ENCODE measurements around the gene DNAH2. TPM values are rescaled to one million over a fixed set of nuclear protein-coding genes. Genes with fewer than 3 reads are reported as not detected.

Gene DNAH2
- total and polyA plus RNA-seq, 9 of the 15 experiments (the other 6 are each of a cell fraction or from before 2014, with no cell fraction given), result 0.03 TPM; not detected in 8

DNA sequence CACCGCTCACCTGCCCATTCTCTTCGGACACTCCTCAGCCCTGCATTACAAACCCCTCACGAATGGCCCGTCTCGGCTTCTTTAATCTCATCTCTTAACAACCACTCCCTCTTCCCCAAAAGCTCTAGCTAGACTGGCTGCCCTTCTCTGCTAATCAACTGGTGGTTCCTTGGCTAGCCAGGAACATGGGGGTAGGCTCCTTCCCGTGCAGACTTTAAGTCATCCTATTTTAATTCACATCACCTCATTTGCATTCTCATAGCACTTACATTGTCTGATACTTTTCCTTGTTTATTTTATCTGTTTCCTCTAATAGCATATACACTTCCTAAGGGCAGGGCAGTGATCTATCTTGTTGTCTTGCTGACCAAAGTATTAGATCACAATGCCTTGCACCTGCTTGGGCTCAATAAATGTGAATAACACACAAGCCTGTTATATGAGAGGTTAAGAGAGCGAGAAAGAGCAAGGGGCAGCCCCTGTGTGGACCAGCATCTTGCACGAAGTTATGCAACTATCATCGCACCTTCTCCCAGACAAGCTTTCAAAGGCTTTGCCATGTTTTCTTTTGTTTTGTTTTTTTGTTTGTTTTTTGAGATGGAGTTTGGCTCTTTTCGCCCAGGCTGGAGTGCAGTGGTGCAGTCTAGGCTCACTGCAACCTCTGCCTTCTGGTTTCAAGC is 40.0 kb upstream of the DNAH2 start (continued):
- TF ChIP-seq, protein P1, sequence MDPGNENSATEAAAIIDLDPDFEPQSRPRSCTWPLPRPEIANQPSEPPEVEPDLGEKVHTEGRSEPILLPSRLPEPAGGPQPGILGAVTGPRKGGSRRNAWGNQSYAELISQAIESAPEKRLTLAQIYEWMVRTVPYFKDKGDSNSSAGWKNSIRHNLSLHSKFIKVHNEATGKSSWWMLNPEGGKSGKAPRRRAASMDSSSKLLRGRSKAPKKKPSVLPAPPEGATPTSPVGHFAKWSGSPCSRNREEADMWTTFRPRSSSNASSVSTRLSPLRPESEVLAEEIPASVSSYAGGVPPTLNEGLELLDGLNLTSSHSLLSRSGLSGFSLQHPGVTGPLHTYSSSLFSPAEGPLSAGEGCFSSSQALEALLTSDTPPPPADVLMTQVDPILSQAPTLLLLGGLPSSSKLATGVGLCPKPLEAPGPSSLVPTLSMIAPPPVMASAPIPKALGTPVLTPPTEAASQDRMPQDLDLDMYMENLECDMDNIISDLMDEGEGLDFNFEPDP (CRISPR knock-in tag; IDR thresholded peaks at IDR 0.05), result no peak
- no peak for TF ChIP-seq CXXC5 (CRISPR knock-in tag; IDR thresholded peaks at IDR 0.05)
- no peak for TF ChIP-seq ZNF77 (CRISPR knock-in tag; IDR thresholded peaks at IDR 0.05)
- TF ChIP-seq BDP1 (IDR thresholded peaks at IDR 0.05; ENCODE audit: insufficient read depth, insufficient read length), result no peak
- TF ChIP-seq ZNF347 (CRISPR knock-in tag; IDR thresholded peaks at IDR 0.05; ENCODE audit: low read depth), result no peak

- Histone ChIP-seq H2AFZ (ENCODE audit: low read depth, low read length) (peak overlapping the region; percentile 55; the same call in 1 of the 2 replicates), H3K4me2 (ENCODE audit: insufficient read depth, low read length) (peak overlapping the region; percentile 99), H3K4me3 (peak overlapping the region; percentile 78), H3K79me2 (ENCODE audit: control insufficient read depth, insufficient read depth, low read length) (peaks cover 66% of the 10 kb centered on the region), H3K36me3 (ENCODE audit: control insufficient read depth, insufficient read depth, low read length) (peaks cover 24% of the 10 kb centered on the region), H3K4me1 (replicated peaks in 1 of 2; ENCODE audit: control insufficient read depth in 2 of 2, insufficient read depth in 2 of 2, low read length in 2 of 2) (peaks cover 2 to 15% of the 10 kb centered on the region in 2 experiments; a peak in 3 of 5 replicates), H3K9ac (ENCODE audit: insufficient read depth in 1 of 2, low read depth in 2 of 2, low read length in 2 of 2) (peak overlapping the region; percentile 95 to 96), H3K27ac (ENCODE audit: extremely low read depth, low read depth, low read length) (peak overlapping the region; percentile 99), H3K27me3 (ENCODE audit: control insufficient read depth in 2 of 2, insufficient read depth in 2 of 2, low read length in 2 of 2) (no peaks in the 10 kb centered on the region), H3K9me3 (replicated peaks; ENCODE audit: control insufficient read depth, insufficient read depth, low read depth, low read length) (no peaks in the 10 kb centered on the region), H3K9me1 (ENCODE audit: control insufficient read depth, insufficient read depth, low read length) (no peaks in the 10 kb centered on the region), H4K20me1 (replicated peaks; ENCODE audit: control insufficient read depth, insufficient read depth, low read length) (no peaks in the 10 kb centered on the region)
- DNase-seq (ENCODE audit: extremely low read depth in 1 of 4, low spot score in 3 of 4), result no peak
- CTCF ChIA-PET (ENCODE audit: low intra/inter-chr PET ratio), result no interaction called here
- in situ Hi-C loops (cut with MboI), result loop anchor here (5.0 kb wide), 1 partner anchor 53 kb away; the partner anchor contains the start of gene SHBG
- WGBS (ENCODE audit: insufficient coverage, low coverage, missing lambda C conversion rate), result 5% methylated on average over 14 of the region's 15 CpGs
- BruUV-seq (replicated peaks), result no TSS peak
- POLR2A ChIA-PET, result interaction anchor here (1.4 to 7.3 kb wide), 12 partner anchors 8 to 101 kb away, joined by 5 to 67 read pairs (median 22); partner anchors contain the start of genes ATP1B2, EFNB3, MPDU1 and SAT2
- no peak for ATAC-seq
- intact Hi-C loops (cut with micrococcal nuclease), result loop anchor here (5.0 kb wide), 1 partner anchor 98 kb away; no protein-coding TSS in a partner anchor
- no peak for FAIRE-seq
- TF ChIP-seq, protein P2, sequence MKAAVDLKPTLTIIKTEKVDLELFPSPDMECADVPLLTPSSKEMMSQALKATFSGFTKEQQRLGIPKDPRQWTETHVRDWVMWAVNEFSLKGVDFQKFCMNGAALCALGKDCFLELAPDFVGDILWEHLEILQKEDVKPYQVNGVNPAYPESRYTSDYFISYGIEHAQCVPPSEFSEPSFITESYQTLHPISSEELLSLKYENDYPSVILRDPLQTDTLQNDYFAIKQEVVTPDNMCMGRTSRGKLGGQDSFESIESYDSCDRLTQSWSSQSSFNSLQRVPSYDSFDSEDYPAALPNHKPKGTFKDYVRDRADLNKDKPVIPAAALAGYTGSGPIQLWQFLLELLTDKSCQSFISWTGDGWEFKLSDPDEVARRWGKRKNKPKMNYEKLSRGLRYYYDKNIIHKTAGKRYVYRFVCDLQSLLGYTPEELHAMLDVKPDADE (conservative IDR thresholded peaks at IDR 0.05; ENCODE audit: control insufficient read depth, low read depth, low read length), result no peak
- TF ChIP-seq KLF6 (CRISPR knock-in tag; IDR thresholded peaks at IDR 0.05; ENCODE audit: borderline replicate concordance), result no peak
- no peak for TF ChIP-seq MITF (IDR thresholded peaks at IDR 0.05)
- TF ChIP-seq HMGN3 (IDR thresholded peaks at IDR 0.05; ENCODE audit: borderline replicate concordance, extremely low read depth, insufficient read length, low read depth, low read length), result no peak
- TF ChIP-seq ZNF699 (CRISPR knock-in tag; IDR thresholded peaks at IDR 0.05; ENCODE audit: insufficient replicate concordance), result no peak
- TF ChIP-seq ZNF395 (CRISPR knock-in tag; IDR thresholded peaks at IDR 0.05), result peak; percentile 49; the same call in 1 of the 2 replicates
- no peak for TF ChIP-seq U2AF2 (optimal IDR thresholded peaks at IDR 0.05; ENCODE audit: low read depth, low read length)
- TF ChIP-seq BRD4 (IDR thresholded peaks at IDR 0.05), result 0 out of 2 replicates have a peak, but pooled peaks have one; percentile 10
Observed at GRCh38 chr17:7684851-7685532, 32.6 kb upstream of the DNAH2 start.

All from K562 (cell line).